WERI-Rb-1 (cell line): ENCODE measurements around the gene ANKRD39.
"Not testable (repeated sequence)": the region's sequence is repeated elsewhere in the genome, so short reads cannot be mapped to it uniquely, and the experiment has no call there.

Experiments
- DNase-seq: peaks from one replicate; pipeline ENCODE4 v3.0.0-alpha.2; 2020
- H3K27ac ChIP-seq: fragments of 250-450 bp; sonication (Bioruptor Pico); 2 replicates; pipeline ENCODE4 v1.5.1; 2020; ENCODE audit warnings: mild to moderate bottlenecking, moderate library complexity
- H3K27me3 ChIP-seq: fragments of 250-450 bp; sonication (Bioruptor Pico); 2 replicates; pipeline ENCODE4 v1.5.1; 2021; ENCODE audit warnings: mild to moderate bottlenecking, low read depth, moderate library complexity; ENCODE audit not compliant: insufficient read depth, severe bottlenecking
- H3K36me3 ChIP-seq: fragments of 250-450 bp; sonication (Bioruptor Pico); 2 replicates; pipeline ENCODE4 v1.5.1; 2020; ENCODE audit warnings: mild to moderate bottlenecking, moderate library complexity
- H3K4me3 ChIP-seq: 2 replicates; pipeline ENCODE4 v1.5.1; 2011; ENCODE audit warnings: low read depth, mild to moderate bottlenecking, control low read depth, low read length
- H3K9me3 ChIP-seq: fragments of 250-450 bp; sonication (Bioruptor Pico); 2 replicates; pipeline ENCODE4 v1.5.1; 2021; ENCODE audit warnings: mild to moderate bottlenecking, moderate library complexity; ENCODE audit not compliant: severe bottlenecking
- TF ChIP-seq, protein P1 (sequence below): IDR thresholded peaks from 2 replicates; pipeline ENCODE4 v1.5.1; 2011; ENCODE audit warnings: low read depth, mild to moderate bottlenecking, control low read depth, inconsistent platforms, low read length

ANKRD39 gene

DNA sequence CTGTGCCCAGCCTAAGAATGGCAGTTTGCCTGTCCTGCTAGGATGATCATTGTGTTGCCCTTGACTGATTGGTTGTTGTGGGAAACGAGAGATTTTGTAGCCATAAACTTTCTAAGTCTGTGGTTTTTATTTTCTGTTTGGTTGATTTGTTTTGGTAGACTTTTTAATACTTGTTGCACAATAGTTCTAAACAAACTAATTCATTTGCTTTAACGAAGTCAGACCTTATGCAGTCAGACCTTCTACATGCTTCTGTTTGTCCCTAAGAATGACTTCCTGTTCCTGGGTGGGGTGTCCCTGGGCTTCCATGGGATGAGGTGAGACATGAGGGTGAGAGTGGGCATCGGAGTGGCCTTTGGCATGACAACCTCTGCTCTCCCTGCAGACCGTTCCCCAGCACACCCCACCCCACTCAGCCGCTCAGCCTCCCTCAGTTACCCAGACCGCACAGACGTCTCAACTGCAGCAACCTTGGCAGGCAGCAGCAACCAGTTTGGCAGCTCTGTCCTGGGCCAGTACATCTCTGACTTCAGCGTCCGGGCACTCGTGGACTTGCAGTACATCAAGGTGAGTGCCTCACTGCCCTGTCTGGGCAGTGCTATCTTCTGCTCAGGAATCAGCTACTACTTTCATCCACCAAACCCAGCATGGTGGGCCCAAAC lies 49.5 kb downstream of the ANKRD39 start:
- H3K27me3 ChIP-seq, result no peaks in the 10 kb centered on the region
- no peak overlapping the region for H3K4me3 ChIP-seq
- no peaks in the 10 kb centered on the region for H3K9me3 ChIP-seq
- no peak overlapping the region for H3K27ac ChIP-seq
- no peak for DNase-seq
- TF ChIP-seq, protein P1, sequence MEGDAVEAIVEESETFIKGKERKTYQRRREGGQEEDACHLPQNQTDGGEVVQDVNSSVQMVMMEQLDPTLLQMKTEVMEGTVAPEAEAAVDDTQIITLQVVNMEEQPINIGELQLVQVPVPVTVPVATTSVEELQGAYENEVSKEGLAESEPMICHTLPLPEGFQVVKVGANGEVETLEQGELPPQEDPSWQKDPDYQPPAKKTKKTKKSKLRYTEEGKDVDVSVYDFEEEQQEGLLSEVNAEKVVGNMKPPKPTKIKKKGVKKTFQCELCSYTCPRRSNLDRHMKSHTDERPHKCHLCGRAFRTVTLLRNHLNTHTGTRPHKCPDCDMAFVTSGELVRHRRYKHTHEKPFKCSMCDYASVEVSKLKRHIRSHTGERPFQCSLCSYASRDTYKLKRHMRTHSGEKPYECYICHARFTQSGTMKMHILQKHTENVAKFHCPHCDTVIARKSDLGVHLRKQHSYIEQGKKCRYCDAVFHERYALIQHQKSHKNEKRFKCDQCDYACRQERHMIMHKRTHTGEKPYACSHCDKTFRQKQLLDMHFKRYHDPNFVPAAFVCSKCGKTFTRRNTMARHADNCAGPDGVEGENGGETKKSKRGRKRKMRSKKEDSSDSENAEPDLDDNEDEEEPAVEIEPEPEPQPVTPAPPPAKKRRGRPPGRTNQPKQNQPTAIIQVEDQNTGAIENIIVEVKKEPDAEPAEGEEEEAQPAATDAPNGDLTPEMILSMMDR, result no peak
- peaks cover 31% of the 10 kb centered on the region for H3K36me3 ChIP-seq

DNA sequence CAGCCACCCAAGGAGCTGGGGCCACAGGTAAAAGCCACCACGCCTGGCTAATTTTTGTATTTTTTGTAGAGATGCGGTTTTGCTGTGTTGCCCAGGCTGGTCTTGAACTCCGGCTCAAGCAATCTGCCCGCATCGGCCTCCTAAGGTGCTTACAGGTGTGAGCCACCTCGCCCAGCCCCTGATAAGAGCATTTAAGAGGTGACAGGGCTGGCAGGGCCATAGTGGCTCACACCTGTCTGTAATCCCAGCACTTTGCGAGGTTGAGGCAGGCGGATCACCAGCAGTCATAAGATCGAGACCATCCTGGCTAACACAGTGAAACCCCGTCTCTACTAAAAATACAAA lies 50.7 kb downstream of the ANKRD39 start:
- no peak overlapping the region for H3K4me3 ChIP-seq
- no peak for DNase-seq
- TF ChIP-seq, protein P1, result no peak
- H3K27ac ChIP-seq, result no peak overlapping the region
- peaks cover 26% of the 10 kb centered on the region for H3K36me3 ChIP-seq
- no peaks in the 10 kb centered on the region for H3K27me3 ChIP-seq
- no peaks in the 10 kb centered on the region for H3K9me3 ChIP-seq

DNA sequence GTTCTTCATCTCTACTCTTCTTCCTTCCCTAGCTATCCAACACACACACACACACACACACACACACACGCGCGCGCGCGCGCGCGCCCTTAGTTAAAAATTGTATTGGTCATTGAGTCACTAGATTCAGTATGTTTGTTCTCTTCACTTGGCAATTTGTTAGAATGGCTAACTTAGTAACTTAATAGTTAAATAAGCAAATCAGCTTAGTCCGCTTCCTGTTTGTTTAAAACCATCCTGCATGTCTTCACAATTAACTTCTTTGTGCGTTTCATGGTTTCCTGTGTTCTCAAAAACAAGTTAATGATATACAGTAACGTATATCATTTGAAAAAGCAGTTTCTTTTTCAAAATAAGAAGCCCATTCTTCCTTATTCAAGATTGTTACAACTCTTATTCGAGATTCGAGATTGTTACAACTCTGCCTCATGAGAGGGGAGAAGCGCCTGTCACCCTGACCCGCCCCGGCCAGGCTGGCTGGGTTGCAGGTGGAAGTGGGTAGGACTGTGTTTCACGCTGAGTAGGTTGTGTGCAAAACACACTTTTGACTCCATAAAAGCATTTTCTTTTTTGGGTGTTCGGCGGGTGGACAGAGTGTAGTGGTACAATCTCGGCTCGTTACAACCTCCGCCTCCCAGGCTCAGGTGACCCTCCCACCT lies 51.2 kb downstream of the ANKRD39 start:
- Histone ChIP-seq H3K9me3 (no peaks in the 10 kb centered on the region), H3K4me3 (no peak overlapping the region), H3K27me3 (no peaks in the 10 kb centered on the region), H3K36me3 (peaks cover 28% of the 10 kb centered on the region), H3K27ac (no peak overlapping the region)
- TF ChIP-seq, protein P1, result no peak
- DNase-seq, result no peak

DNA sequence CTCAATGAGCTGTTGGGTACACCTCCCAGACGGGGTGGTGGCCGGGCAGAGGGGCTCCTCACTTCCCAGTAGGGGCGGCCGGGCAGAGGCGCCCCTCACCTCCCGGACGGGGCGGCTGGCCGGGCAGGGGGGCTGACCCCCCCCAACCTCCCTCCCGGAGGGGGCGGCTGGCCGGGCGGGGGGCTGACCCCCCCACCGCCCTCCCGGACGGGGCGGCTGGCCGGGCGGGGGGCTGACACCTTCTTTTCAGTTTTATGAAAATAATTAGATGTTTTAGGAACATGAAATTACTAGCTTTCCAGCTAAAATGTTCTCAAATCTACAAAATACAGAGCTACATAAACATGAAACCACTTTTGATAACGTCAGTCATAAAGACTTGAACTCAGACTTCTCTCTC lies 51.9 kb downstream of the ANKRD39 start:
- not testable (repeated sequence) for DNase-seq, H3K4me3 ChIP-seq, H3K9me3 ChIP-seq, H3K27me3 ChIP-seq
- peak overlapping the region; percentile 39; the same call in 1 of the 2 replicates for H3K27ac ChIP-seq
- H3K36me3 ChIP-seq, result peaks cover 27% of the 10 kb centered on the region

DNA sequence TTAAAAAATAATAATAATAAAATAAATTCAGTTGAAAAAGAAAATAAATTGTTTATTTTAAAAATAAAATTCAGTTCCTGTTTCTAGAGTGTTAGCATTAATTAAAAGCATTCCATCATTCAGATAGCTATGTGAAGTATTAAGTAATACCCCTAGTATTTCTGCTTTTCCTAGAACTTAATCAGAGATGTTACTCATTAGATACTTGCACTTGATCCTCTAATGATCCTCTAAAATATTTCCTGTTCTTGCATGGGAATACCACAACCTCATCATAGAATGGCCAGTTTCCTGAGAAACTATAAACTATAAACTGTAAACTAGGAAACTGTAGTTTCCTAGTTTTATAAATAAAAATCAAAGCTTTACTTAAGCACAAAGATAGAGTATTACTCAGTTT lies 52.8 kb downstream of the ANKRD39 start:
- TF ChIP-seq, protein P1, result no peak
- H3K27ac ChIP-seq, result peak overlapping the region; percentile 72
- H3K27me3 ChIP-seq, result no peaks in the 10 kb centered on the region
- H3K9me3 ChIP-seq, result no peaks in the 10 kb centered on the region
- H3K4me3 ChIP-seq, result no peak overlapping the region
- no peak for DNase-seq
- H3K36me3 ChIP-seq, result peaks cover 21% of the 10 kb centered on the region

DNA sequence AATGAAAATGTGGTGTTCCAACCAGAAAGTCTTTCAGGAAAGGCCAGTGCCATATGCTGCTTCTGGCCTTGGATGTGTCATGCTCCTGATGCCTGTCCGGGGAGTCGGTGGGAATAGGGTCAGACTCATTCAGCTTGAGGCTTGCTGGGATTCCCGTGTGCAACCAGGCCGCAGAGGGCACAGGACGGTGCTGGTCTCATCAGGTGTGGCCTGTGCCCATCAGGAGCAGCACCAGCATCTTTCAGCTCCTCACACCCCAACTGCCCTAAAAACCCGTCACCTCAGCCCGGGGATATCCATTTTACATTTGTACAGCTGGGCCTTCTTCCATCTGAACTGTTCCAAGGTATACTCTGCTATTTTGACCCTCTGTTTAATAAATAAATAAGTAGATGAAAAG lies 55.1 kb downstream of the ANKRD39 start:
- H3K36me3 ChIP-seq, result peaks cover 26% of the 10 kb centered on the region
- TF ChIP-seq, protein P1, result no peak
- H3K4me3 ChIP-seq, result no peak overlapping the region
- no peaks in the 10 kb centered on the region for H3K27me3 ChIP-seq
- H3K9me3 ChIP-seq, result no peaks in the 10 kb centered on the region
- DNase-seq, result no peak
- no peak overlapping the region for H3K27ac ChIP-seq
